Lower leg skin (tissue), 3 donors: ENCODE data around the gene ABR.

Experiments used
- POLR2A ChIP-seq, 2 donors: fragments of 450-650 bp; IDR thresholded peaks; one replicate each; pipeline ENCODE4 v1.6.1; 2016 to 2017; ENCODE audit warnings: antibody characterized with exemption in 2 of 2, mild to moderate bottlenecking in 1 of 2, moderate library complexity in 1 of 2
- TF ChIP-seq, protein P1 (sequence below), 3 donors: fragments of 450-650 bp; IDR thresholded peaks; one replicate each; pipeline ENCODE4 v1.5.1; 2016; ENCODE audit warnings: antibody characterized with exemption in 3 of 3, mild to moderate bottlenecking in 3 of 3, moderate library complexity in 2 of 3

DNA sequence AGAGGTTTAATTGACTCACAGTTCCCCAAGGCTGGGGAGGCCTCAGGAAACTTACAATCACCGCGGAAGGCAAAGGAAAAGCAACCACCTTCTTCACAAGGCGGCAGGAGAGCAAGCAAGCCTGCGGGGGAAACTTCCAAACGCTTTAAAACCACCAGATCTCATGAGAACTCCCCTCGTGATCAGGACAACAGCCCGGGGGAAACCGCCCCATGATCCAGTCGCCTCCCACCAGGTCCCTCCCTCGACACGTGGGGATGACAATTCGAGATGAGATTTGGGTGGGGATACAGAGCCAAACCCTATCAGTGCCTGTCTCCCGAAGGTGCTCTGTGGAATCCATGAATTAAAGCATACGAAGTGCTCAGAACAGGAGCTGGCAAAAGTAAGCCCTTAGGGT lies 43.9 kb upstream of the ABR start:
- TF ChIP-seq, protein P1, sequence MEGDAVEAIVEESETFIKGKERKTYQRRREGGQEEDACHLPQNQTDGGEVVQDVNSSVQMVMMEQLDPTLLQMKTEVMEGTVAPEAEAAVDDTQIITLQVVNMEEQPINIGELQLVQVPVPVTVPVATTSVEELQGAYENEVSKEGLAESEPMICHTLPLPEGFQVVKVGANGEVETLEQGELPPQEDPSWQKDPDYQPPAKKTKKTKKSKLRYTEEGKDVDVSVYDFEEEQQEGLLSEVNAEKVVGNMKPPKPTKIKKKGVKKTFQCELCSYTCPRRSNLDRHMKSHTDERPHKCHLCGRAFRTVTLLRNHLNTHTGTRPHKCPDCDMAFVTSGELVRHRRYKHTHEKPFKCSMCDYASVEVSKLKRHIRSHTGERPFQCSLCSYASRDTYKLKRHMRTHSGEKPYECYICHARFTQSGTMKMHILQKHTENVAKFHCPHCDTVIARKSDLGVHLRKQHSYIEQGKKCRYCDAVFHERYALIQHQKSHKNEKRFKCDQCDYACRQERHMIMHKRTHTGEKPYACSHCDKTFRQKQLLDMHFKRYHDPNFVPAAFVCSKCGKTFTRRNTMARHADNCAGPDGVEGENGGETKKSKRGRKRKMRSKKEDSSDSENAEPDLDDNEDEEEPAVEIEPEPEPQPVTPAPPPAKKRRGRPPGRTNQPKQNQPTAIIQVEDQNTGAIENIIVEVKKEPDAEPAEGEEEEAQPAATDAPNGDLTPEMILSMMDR (IDR thresholded peaks at IDR 0.05) = no peak
- TF ChIP-seq POLR2A (IDR thresholded peaks at IDR 0.05) = no peak
